Transverse colon (tissue), 4 donors: Measurements from ENCODE around the gene GPHN.

Source experiments
- EP300 ChIP-seq: sonication (generic); formaldehyde crosslinking; IDR thresholded peaks from one replicate; pipeline ENCODE4 v1.6.1; 2017; ENCODE audit warnings: antibody characterized with exemption, low read depth
- POLR2A ChIP-seq: fragments of 450-650 bp; IDR thresholded peaks from one replicate; pipeline ENCODE4 v1.6.1; 2016; ENCODE audit warnings: antibody characterized with exemption, mild to moderate bottlenecking, moderate library complexity
- POLR2AphosphoS5 ChIP-seq, 3 donors: sonication (generic); formaldehyde crosslinking; IDR thresholded peaks; one replicate each; pipeline ENCODE4 v1.6.1; 2016; ENCODE audit warnings: antibody characterized with exemption in 3 of 3
- TF ChIP-seq, protein P1 (sequence below), 5 experiments: fragments of 200-600 bp in 3 of 5; fragments of 450-650 bp in 2 of 5; sonication (generic) in 3 of 5; IDR thresholded peaks; 1 replicate in 2 of 5; 2 replicates in 3 of 5; pipeline ENCODE4 v1.5.1; 2016 to 2017; ENCODE audit warnings: antibody characterized with exemption in 5 of 5, inconsistent platforms in 3 of 5, mild to moderate bottlenecking in 2 of 5, moderate library complexity in 1 of 5

GRCh38 chr14:66827182-66827581 lies 319.2 kb downstream of the GPHN start:
- TF ChIP-seq, protein P1, sequence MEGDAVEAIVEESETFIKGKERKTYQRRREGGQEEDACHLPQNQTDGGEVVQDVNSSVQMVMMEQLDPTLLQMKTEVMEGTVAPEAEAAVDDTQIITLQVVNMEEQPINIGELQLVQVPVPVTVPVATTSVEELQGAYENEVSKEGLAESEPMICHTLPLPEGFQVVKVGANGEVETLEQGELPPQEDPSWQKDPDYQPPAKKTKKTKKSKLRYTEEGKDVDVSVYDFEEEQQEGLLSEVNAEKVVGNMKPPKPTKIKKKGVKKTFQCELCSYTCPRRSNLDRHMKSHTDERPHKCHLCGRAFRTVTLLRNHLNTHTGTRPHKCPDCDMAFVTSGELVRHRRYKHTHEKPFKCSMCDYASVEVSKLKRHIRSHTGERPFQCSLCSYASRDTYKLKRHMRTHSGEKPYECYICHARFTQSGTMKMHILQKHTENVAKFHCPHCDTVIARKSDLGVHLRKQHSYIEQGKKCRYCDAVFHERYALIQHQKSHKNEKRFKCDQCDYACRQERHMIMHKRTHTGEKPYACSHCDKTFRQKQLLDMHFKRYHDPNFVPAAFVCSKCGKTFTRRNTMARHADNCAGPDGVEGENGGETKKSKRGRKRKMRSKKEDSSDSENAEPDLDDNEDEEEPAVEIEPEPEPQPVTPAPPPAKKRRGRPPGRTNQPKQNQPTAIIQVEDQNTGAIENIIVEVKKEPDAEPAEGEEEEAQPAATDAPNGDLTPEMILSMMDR (IDR thresholded peaks at IDR 0.05), result no peak
- no peak for TF ChIP-seq POLR2AphosphoS5 (IDR thresholded peaks at IDR 0.05)
- no peak for TF ChIP-seq EP300
- TF ChIP-seq POLR2A, result no peak
